Stimulated activated naive B cell treated with anti-CD40 and anti-IgM and Interleukin-4, amounts not matched to agents 10 μg/mL and 1 μg/mL and 100 μg/mL, for 72 hours (primary cell): Measurements from ENCODE around the gene KANK2.

ENCODE experiments used
- ATAC-seq, 2 donors: fragments of 150-1000 bp; cut with Tn5 transposase; replicated peaks; 2 replicates each; pipeline ENCODE4 v1.10.0; 2021; ENCODE audit warnings: moderate library complexity in 1 of 2
- DNase-seq: peaks from one replicate; pipeline ENCODE4 v3.0.0; 2021
- H3K27ac Mint-ChIP-seq: one replicate; pipeline ENCODE4 v1.8.0; 2022; ENCODE audit warnings: mild to moderate bottlenecking, mixed read lengths
- H3K27me3 Mint-ChIP-seq, 2 donors: one replicate each; pipeline ENCODE4 v1.8.0; 2022; ENCODE audit warnings: mixed read lengths in 2 of 2
- H3K36me3 Mint-ChIP-seq, 2 donors: one replicate each; pipeline ENCODE4 v1.8.0; 2022; ENCODE audit warnings: mixed read lengths in 2 of 2, mild to moderate bottlenecking in 1 of 2
- H3K4me1 Mint-ChIP-seq, 2 donors: one replicate each; pipeline ENCODE4 v1.8.0; 2022; ENCODE audit warnings: mixed read lengths in 2 of 2, mild to moderate bottlenecking in 1 of 2
- H3K4me3 Mint-ChIP-seq, 2 donors: one replicate each; pipeline ENCODE4 v1.8.0; 2022; ENCODE audit warnings: mild to moderate bottlenecking in 2 of 2, mixed read lengths in 2 of 2, moderate library complexity in 1 of 2
- H3K9me3 Mint-ChIP-seq, 2 donors: one replicate each; pipeline ENCODE4 v1.8.0; 2022; ENCODE audit warnings: mixed read lengths in 2 of 2, mild to moderate bottlenecking in 1 of 2

KANK2 gene

DNA sequence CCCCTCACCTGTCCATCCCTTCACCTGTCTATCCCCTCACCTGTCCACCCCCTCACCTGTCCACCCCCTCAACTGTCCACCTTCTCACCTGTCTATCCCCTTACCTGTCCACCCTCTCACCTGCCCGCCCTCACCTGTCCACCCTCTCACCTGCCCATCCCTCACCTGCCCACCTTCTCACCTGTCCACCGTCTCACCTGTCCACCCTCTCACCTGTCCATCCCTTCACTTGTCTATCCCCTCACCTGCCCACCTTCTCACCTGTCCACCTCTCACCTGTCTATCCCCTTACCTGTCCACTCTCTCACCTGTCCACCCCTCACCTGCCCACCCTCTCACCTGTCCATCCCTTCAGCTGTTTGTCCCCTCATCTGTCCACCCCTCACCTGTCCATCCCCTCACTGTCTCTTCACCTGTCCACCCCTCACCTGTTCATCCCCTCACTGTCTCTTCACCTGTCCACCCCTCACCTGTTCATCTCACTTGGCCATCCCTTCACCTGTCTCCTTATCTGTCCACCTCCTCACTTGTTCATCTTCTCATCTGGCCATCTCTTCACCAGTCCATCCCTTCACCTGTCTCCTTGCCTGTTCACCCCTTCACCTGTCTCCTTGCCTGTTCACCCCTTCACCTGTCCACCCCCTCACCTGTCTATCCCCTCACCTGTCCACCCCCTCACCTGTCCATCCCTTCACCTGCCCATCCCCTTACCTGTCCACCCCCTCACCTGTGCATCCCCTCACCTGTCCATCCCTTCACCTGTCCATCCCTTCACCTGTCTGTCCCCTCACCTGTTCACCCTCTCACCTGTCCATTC is 12.7 kb upstream of the KANK2 start:
- Mint-ChIP-seq H3K9me3 (peaks cover 14 to 15% of the 10 kb centered on the region in 2 donors), H3K27ac (peak overlapping the region; percentile 70), H3K4me3 (peak overlapping the region in 1 of 2 donors; percentile 62), H3K27me3 (peaks cover 13 to 17% of the 10 kb centered on the region in 2 donors), H3K36me3 (peaks cover 5 to 25% of the 10 kb centered on the region in 2 donors), H3K4me1 (peaks cover 15 to 17% of the 10 kb centered on the region in 2 donors)
- DNase-seq, result no peak
- no peak for ATAC-seq

DNA sequence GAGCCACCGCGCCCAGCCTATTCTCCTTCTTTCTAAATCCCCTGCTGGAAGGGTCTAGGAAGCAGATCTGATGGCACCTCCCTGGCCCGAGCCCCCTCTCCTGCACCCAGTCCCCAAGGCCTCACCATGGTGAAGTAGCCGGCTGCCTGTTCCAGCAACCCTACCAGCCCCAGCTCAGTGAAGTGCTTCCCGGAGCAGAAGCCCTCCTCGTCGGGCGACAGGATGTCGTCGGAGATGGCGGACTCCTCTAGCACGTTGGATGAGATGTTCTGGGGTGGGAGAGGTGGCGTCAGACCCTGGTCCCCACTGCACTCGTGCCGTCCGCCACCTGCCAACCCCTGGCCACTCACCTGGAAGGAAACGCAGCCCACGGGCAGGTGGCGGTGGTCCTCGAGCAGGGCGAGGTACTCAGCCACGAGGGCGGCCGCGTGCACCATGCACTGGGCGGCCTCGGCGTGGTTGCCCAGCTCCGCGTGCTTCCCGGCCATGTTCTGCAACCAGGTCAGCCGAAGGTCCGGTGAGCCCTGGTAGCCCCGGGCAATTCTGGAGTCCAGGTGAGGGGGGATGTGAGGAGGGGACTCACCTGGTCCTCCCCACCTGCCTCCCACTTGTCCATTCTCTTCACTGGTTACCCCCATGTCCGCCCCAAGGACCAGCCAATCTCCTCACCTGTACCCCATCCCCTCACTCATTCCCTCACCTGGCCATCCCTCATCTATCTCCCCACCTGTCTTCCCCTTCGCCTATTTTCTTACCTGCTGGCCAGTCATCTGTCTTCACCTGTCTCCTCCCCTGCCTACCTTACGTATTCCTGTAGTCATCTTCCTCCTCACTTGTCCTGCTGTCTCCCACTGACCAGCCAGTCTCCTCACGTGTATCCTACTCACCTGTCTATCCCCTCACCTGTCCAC is 11.5 kb upstream of the KANK2 start:
- Mint-ChIP-seq H3K36me3 (peaks cover 5 to 25% of the 10 kb centered on the region in 2 donors), H3K9me3 (peaks cover 14 to 15% of the 10 kb centered on the region in 2 donors), H3K27me3 (peaks cover 25 to 29% of the 10 kb centered on the region in 2 donors), H3K4me3 (no peak overlapping the region), H3K27ac (peak overlapping the region; percentile 81), H3K4me1 (peaks cover 22 to 29% of the 10 kb centered on the region in 2 donors)
- no peak for DNase-seq
- ATAC-seq, result no peak

DNA sequence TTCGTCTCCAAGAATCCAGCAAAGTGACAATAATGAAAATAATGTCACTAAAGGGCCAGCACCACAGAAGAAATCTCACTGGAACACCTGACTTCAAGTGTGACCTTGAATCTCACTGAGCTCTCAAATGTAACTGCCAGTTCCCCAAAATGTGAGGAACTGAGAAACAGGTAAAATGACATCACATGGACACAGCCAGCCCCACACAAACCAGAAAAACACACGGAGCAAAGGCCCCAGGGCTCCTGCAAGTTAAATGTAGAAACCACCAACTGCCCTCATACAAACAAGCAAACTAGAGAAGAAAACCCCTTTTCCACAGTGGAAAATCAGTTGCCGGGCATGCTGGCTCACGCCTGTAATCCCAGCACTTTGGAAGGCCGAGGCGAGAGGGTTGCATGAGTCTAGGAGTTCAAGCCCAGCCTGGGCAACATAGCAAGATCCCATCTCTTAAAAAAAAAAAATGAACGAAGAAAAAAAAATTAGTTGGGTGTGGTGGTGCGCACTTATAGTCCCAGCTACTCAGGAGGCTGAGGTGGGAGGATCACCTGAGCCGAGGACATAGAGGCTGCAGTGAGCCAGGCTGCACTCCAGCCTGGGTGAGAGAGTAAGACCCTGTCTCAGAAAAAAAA is 8.7 kb upstream of the KANK2 start:
- peaks cover 11 to 12% of the 10 kb centered on the region in 2 donors for H3K9me3 Mint-ChIP-seq
- peak overlapping the region; percentile 87 for H3K27ac Mint-ChIP-seq
- H3K27me3 Mint-ChIP-seq, result peaks cover 31 to 36% of the 10 kb centered on the region in 2 donors
- H3K4me3 Mint-ChIP-seq, result peak overlapping the region; percentile 42 to 51
- peaks cover 29 to 37% of the 10 kb centered on the region in 2 donors for H3K4me1 Mint-ChIP-seq
- H3K36me3 Mint-ChIP-seq, result peaks cover 5 to 18% of the 10 kb centered on the region in 2 donors
- ATAC-seq (peak; percentile 89 to 95), DNase-seq (peak; percentile 51)

DNA sequence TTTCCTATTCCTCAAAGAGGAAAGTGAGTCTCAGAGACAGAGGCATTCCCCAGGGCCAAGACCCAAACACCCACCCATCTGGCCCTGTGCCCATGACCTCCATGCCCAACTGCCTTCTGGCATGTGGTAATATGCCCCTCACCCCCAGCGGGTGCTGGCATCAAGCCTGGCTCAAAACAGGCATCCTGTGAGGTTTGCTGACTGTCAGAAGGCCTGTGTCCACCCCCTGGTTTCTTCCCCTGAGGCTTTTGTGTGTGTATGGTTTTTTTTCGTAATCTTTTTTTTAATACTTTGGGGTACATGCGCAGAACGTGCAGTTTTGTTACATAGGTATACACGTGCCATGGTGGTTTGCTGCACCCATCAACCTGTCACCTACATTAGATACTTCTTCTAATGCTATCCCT is 7.6 kb upstream of the KANK2 start:
- H3K27ac Mint-ChIP-seq, result peak overlapping the region; percentile 88
- peak; percentile 26 to 54 for ATAC-seq
- H3K27me3 Mint-ChIP-seq, result peaks cover 23 to 26% of the 10 kb centered on the region in 2 donors

DNA sequence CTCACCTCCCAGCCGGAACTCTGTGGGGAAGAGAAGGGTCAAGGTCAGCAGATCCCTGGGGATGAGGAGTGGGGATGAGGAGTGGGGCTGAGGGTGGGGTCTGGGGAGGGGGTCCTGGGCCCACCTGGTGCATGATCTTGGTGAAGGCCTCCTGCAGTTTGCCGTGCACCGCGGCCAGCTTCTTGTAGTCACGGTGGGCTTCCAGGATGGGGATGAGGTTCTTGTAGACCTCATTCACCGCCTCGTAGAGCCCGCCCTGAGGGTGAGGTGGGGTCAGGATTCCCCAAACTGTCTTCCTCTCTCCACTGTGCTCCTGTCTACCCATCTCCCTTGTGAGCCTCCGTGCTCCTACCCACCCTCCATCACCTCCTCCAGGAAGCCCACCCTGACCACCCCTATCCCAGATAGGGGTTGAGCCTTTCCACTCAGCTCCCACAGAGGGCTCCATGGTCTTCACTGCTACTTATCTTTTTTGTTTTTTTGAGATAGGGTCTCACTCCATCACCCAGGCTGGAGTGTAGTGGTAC is 6.8 kb upstream of the KANK2 start:
- peaks cover 2% of the 10 kb centered on the region in 2 donors for H3K36me3 Mint-ChIP-seq
- DNase-seq (no peak), ATAC-seq (no peak)
- no peaks in the 10 kb centered on the region for H3K9me3 Mint-ChIP-seq
- peaks cover 23 to 35% of the 10 kb centered on the region in 2 donors for H3K4me1 Mint-ChIP-seq
- H3K27me3 Mint-ChIP-seq, result peaks cover 23 to 26% of the 10 kb centered on the region in 2 donors
- peak overlapping the region; percentile 67 for H3K27ac Mint-ChIP-seq
- no peak overlapping the region for H3K4me3 Mint-ChIP-seq

More for the DNA sequence above, 7.6 kb upstream of the KANK2 start:
- Mint-ChIP-seq H3K36me3 (peaks cover 3 to 7% of the 10 kb centered on the region in 2 donors), H3K9me3 (peaks cover under 1% of the 10 kb centered on the region in 2 donors), H3K4me3 (no peak overlapping the region), H3K4me1 (peaks cover 23 to 37% of the 10 kb centered on the region in 2 donors)
- peak; percentile 46 for DNase-seq

DNA sequence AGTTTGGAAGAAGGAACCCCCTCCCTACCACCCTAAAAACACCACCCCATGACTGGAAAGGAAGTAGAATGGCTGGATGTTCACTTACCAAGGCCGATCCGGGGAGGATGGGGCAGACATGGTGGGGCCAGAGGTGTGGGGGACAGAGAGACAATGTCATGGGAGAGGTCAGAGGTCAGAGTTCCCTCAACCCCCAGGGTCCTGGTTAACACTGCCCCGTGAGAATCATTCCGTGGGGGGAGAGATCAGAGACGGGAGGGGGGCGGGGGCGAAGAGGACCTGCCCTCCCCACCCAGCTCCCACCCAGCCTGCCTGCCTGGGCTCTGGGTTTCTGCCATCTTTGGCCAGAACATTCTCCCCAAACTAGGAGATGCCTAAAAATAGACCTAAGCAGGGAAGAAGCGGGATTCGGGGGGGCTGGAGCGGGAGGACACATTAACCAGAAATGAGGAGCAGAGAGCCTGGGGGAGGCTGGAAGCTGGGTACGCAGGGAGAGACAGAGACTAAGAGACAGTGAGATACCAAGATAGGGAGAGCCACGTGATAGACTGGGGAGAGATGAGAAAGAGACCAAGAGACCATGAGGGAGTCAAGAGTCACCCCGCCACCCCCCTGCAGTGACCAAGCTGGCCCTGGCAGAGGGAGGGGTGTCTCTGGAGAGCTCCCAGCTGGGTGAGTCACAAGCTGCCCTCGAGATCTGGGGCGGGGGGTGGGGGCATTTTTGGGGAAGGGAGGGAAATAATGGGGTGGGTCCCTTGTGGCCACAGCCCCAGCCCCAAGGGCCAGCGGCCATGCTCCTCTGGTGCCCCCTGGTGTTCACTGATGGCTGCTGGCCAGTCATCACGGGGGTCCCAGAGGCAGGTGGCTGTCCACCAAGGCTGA is 6.1 kb upstream of the KANK2 start:
- Mint-ChIP-seq H3K27me3 (peaks cover 23 to 26% of the 10 kb centered on the region in 2 donors), H3K9me3 (no peaks in the 10 kb centered on the region), H3K4me1 (peaks cover 23 to 33% of the 10 kb centered on the region in 2 donors), H3K27ac (peak overlapping the region; percentile 67), H3K4me3 (no peak overlapping the region), H3K36me3 (no peaks in the 10 kb centered on the region)
- no peak for ATAC-seq
- DNase-seq, result peak; percentile 21

DNA sequence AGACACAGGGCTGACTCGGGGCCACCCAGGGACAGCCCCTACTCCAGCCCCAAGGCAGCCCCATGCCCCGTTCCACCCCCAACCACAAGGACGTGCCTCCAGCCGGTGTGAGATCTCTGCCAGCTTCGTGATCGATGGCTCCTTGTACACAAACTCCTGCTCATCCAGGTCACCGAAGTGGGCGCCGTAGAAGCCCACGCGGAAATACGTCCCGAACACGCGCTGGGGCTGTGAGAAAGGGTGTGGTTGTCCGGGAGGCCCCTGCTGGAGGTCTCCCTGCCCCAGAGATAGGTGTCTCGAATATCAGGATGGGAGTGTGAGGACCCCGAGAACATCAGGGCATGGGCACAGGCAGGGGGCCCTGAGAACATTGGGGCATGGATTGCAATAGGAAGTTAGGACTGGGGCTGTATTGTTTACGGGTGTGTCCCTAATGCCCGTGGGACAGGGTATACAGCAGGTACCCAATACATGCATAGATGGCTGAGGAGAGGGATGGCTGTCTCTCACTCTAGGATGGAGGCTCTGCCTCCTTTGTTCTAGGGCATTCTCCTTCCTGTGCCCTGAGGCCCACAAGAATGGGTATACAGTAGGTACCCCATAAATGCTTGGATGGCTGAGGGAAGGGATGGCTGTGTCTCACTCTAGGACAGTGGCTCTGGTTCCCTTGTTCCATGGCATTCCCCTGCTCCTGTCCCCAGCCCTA is 5.3 kb upstream of the KANK2 start:
- Mint-ChIP-seq H3K9me3 (no peaks in the 10 kb centered on the region), H3K36me3 (no peaks in the 10 kb centered on the region), H3K4me1 (peaks cover 25 to 33% of the 10 kb centered on the region in 2 donors), H3K4me3 (no peak overlapping the region), H3K27ac (no peak overlapping the region), H3K27me3 (peaks cover 23 to 26% of the 10 kb centered on the region in 2 donors)
- DNase-seq (no peak), ATAC-seq (no peak)

DNA sequence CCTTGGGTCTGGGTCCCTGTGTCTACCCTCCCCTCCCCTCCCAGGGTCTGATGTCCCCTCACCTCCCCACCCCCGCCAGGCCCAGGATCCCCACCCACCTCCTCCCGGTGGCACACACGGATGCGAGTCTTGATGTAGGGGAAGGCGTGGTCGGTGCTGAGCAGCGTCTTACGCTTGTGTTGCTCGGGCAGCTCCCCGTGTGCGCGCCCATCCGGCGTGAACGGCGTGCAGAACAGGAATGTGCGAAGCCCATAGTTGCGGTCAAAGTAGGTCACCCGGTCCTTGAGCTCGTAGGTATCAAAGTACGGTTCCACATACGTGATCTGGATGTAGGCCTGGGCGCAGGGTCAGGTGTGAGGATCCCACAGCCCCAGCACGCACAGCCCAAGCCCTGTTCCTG is 4.4 kb upstream of the KANK2 start:
- no peak overlapping the region for H3K4me3 Mint-ChIP-seq
- H3K36me3 Mint-ChIP-seq, result no peaks in the 10 kb centered on the region
- DNase-seq (no peak), ATAC-seq (no peak)
- no peaks in the 10 kb centered on the region for H3K9me3 Mint-ChIP-seq
- H3K27me3 Mint-ChIP-seq, result peaks cover 26 to 28% of the 10 kb centered on the region in 2 donors
- H3K27ac Mint-ChIP-seq, result no peak overlapping the region
- peaks cover 27 to 38% of the 10 kb centered on the region in 2 donors for H3K4me1 Mint-ChIP-seq

DNA sequence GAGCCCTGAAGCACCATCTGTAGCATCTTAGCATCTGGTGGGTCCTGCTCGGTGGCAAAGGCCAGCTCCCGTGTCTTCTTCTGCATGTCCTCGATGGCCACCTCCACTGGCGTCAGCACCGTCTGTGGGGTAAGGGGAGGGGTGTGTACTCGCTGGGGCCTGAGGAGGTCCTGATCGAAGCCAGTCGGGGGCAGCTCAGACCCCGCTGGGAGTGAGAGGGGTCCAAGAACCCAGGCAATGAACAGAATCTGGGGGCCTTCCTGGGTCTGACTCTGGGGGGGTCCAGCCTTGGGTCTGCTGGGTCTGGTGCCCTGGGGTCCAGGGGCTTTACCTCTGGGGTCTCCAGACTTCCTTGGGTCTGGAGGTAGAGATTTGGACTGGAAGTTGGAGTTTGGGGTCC is 3.6 kb upstream of the KANK2 start:
- H3K4me3 Mint-ChIP-seq, result no peak overlapping the region
- no peaks in the 10 kb centered on the region for H3K9me3 Mint-ChIP-seq
- H3K36me3 Mint-ChIP-seq, result no peaks in the 10 kb centered on the region
- H3K27me3 Mint-ChIP-seq, result peaks cover 34% of the 10 kb centered on the region in 2 donors
- H3K4me1 Mint-ChIP-seq, result peaks cover 26 to 38% of the 10 kb centered on the region in 2 donors
- DNase-seq (no peak), ATAC-seq (no peak)
- no peak overlapping the region for H3K27ac Mint-ChIP-seq

DNA sequence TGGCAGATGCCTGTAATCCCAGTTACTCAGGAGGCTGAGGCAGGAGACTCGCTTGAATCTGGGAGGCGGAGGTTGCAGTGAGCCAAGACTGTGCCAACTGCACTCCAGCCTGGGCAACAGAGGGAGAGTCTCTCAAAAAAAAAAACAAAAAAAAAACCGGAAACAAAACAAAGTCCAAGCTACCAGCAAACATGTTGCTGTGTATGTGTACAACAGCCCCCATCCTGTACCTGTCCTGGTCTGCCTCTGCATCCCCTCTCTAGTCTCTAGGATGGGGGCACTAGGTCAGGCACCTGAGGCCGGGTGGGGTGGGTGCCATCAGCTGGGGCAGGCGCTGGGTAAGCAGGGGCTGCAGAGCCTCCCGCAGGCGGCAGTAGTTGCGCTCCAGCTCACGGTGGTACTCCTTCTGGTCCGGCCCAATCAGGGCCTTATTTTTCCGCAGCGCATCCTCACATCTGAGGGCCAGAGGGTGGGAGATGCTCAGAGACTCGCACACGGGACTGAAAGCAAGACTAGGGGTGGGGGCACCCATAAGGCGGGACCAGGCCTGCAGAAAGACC is 2.8 kb upstream of the KANK2 start:
- no peak for DNase-seq
- no peak for ATAC-seq
- H3K27ac Mint-ChIP-seq, result no peak overlapping the region
- peaks cover 39 to 42% of the 10 kb centered on the region in 2 donors for H3K27me3 Mint-ChIP-seq
- H3K4me3 Mint-ChIP-seq, result no peak overlapping the region
- peaks cover 26 to 36% of the 10 kb centered on the region in 2 donors for H3K4me1 Mint-ChIP-seq
- H3K36me3 Mint-ChIP-seq, result no peaks in the 10 kb centered on the region
- H3K9me3 Mint-ChIP-seq, result no peaks in the 10 kb centered on the region

DNA sequence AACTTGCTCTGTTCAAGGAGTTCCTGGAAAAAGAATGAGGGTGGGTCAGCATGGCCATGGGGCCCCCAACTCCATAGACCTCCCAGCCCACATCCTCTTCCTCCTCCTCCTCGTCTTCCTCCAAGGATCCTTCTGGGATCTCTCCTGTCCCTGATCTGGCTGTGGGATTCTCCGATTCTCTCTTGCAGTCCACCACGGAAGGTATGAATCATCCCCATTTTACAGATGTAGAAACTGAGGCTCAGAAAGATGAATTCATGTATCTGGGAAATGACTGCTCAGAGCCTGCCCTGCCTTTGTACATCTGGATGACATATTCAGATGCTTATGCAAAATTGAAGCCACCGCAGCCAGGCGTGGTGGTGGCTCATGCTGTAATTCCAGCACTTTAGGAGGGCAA is 2.2 kb upstream of the KANK2 start:
- no peak for DNase-seq
- H3K4me1 Mint-ChIP-seq, result peaks cover 23 to 34% of the 10 kb centered on the region in 2 donors
- H3K36me3 Mint-ChIP-seq, result no peaks in the 10 kb centered on the region
- no peak for ATAC-seq
- no peak overlapping the region for H3K4me3 Mint-ChIP-seq
- H3K9me3 Mint-ChIP-seq, result no peaks in the 10 kb centered on the region
- H3K27ac Mint-ChIP-seq, result no peak overlapping the region
- H3K27me3 Mint-ChIP-seq, result peaks cover 35 to 37% of the 10 kb centered on the region in 2 donors

DNA sequence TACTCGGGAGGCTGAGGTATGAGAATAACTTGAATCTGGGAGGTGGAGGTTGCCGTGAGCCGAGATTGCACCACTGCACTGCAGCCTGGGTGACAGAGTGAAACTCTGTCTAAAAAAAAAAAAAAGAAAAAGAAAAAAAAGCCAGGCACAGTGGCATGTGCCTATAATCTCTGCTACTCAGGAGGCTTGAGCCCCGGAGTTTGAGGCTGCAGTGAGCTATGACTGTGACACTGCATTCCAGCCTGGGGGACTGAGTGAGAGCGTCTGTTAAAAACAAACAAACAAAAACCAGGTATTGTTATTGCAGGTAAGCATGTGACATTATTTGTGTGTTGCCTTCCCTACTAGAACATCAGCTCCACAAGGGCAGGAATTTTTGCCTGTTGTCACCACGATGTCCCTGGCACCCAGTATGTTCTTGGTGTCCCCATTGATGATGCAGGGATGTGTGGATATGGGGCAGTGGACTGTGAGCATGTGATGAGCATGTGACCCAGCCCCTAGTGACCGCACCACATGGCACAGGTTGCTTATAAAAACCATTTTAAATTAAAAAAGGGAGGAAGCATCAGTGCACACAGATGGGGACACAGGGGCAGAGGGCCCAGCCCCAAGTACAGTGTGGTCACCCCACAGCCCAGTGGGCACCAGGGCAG is 1.6 kb upstream of the KANK2 start:
- Mint-ChIP-seq H3K36me3 (no peaks in the 10 kb centered on the region), H3K27me3 (peaks cover 33 to 35% of the 10 kb centered on the region in 2 donors), H3K4me1 (peaks cover 23 to 27% of the 10 kb centered on the region in 2 donors), H3K4me3 (no peak overlapping the region), H3K27ac (no peak overlapping the region), H3K9me3 (no peaks in the 10 kb centered on the region)
- ATAC-seq (no peak), DNase-seq (no peak)
